Measurements from ENCODE around the gene ASCC1. TPM values are rescaled to one million over a fixed set of nuclear protein-coding genes. Genes with fewer than 3 reads are reported as not detected.

Gene ASCC1
- polyA plus RNA-seq, 2 of the 4 experiments (the other 2 are of a cell fraction), result 56.5 to 82.3 TPM

DNA sequence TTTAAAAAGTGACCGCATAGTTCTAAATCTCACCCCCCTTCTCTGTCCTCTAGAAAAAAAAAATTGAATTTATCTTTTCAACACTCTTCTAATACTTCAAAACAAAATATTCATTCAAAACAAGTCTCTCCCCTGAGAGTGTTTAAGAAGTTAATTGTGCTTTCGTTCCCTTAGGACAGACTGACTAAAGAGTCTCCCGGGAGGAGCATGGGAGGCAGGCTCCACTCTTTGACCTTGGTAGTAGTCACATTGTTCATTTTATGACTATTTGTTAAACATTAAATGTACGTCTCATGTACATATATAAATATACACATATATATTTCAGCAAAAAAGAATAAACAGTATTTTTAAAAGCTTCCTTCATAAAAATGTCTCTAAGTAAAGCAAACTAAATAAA, 92.5 kb downstream of the ASCC1 start:
- FAIRE-seq (no peak), ATAC-seq (no peak), DNase-seq (ENCODE audit: low read depth in 1 of 2, low spot score in 1 of 2) (no peak)
- WGBS (ENCODE audit: missing lambda C conversion rate), result 68% methylated on average over 4 of the region's 4 CpGs
- ChIA-PET POLR2A (no interaction called here), CTCF (interaction anchor here (0.9 to 6.1 kb wide), 6 partner anchors 12 to 227 kb away, joined by 3 to 91 read pairs (median 6); no protein-coding TSS in a partner anchor)
- peaks cover 39% of the 10 kb centered on the region; the same call in 2 of the 3 replicates for H3K4me1 ChIP-seq
- H3K4me2 ChIP-seq, result no peak overlapping the region
- H3K4me3 ChIP-seq, result no peak overlapping the region
- no peak for TF ChIP-seq CHD4 (IDR thresholded peaks at IDR 0.05; ENCODE audit: borderline replicate concordance)
- TF ChIP-seq FOSB (CRISPR knock-in tag; IDR thresholded peaks at IDR 0.05), result no peak
- TF ChIP-seq EP300 (IDR thresholded peaks at IDR 0.05), result no peak
- no peak for TF ChIP-seq RFX5 (IDR thresholded peaks at IDR 0.05)
- no peak overlapping the region for H3K27ac ChIP-seq
- H3K9me3 ChIP-seq, result no peaks in the 10 kb centered on the region

DNA sequence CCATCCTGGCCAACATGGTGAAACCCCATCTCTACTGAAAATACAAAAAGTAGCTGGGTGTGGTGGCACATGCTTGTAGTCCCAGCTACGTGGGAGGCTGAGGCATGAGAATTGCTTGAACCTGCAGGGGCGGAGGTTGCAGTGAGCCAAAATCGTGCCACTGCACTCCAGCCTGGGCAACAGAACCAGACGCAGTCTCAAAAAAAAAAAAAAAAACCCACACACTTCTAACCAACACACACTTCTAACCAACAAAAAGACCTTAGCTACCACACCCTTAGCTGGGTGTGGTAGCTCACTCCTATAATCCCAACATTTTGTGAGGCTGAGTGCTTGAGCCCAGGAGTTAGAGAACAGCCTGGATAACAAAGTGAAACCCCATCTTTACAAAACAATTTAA, 93.9 kb downstream of the ASCC1 start:
- DNase-seq (ENCODE audit: low read depth in 1 of 2, low spot score in 1 of 2), result no peak
- Histone ChIP-seq H3K4me1 (peaks cover 32% of the 10 kb centered on the region; the same call in 2 of the 3 replicates), H3K9me3 (no peaks in the 10 kb centered on the region), H3K4me2 (no peak overlapping the region), H3K27ac (no peak overlapping the region), H3K4me3 (no peak overlapping the region)
- CTCF ChIA-PET, result interaction anchor here (0.8 to 2.4 kb wide), 7 partner anchors 10 to 227 kb away, joined by 3 to 10 read pairs (median 3); no protein-coding TSS in a partner anchor
- no peak for ATAC-seq
- FAIRE-seq, result no peak
- TF ChIP-seq PHF8 (IDR thresholded peaks at IDR 0.05; ENCODE audit: borderline replicate concordance, low read depth), result no peak
- no peak for TF ChIP-seq KDM1A (IDR thresholded peaks at IDR 0.05; ENCODE audit: low read depth)
- TF ChIP-seq RFX5 (IDR thresholded peaks at IDR 0.05), result no peak
- no peak for TF ChIP-seq MAZ (IDR thresholded peaks at IDR 0.05; ENCODE audit: borderline replicate concordance, low read depth, low read length)
- TF ChIP-seq, protein P1, sequence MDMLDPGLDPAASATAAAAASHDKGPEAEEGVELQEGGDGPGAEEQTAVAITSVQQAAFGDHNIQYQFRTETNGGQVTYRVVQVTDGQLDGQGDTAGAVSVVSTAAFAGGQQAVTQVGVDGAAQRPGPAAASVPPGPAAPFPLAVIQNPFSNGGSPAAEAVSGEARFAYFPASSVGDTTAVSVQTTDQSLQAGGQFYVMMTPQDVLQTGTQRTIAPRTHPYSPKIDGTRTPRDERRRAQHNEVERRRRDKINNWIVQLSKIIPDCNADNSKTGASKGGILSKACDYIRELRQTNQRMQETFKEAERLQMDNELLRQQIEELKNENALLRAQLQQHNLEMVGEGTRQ (IDR thresholded peaks at IDR 0.05), result no peak
- TF ChIP-seq, protein P2, sequence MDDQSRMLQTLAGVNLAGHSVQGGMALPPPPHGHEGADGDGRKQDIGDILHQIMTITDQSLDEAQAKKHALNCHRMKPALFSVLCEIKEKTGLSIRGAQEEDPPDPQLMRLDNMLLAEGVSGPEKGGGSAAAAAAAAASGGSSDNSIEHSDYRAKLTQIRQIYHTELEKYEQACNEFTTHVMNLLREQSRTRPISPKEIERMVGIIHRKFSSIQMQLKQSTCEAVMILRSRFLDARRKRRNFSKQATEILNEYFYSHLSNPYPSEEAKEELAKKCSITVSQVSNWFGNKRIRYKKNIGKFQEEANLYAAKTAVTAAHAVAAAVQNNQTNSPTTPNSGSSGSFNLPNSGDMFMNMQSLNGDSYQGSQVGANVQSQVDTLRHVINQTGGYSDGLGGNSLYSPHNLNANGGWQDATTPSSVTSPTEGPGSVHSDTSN (IDR thresholded peaks at IDR 0.05), result no peak
- TF ChIP-seq HOXB5 (CRISPR knock-in tag; IDR thresholded peaks at IDR 0.05), result no peak
- TF ChIP-seq, protein P3, sequence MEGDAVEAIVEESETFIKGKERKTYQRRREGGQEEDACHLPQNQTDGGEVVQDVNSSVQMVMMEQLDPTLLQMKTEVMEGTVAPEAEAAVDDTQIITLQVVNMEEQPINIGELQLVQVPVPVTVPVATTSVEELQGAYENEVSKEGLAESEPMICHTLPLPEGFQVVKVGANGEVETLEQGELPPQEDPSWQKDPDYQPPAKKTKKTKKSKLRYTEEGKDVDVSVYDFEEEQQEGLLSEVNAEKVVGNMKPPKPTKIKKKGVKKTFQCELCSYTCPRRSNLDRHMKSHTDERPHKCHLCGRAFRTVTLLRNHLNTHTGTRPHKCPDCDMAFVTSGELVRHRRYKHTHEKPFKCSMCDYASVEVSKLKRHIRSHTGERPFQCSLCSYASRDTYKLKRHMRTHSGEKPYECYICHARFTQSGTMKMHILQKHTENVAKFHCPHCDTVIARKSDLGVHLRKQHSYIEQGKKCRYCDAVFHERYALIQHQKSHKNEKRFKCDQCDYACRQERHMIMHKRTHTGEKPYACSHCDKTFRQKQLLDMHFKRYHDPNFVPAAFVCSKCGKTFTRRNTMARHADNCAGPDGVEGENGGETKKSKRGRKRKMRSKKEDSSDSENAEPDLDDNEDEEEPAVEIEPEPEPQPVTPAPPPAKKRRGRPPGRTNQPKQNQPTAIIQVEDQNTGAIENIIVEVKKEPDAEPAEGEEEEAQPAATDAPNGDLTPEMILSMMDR (IDR thresholded peaks at IDR 0.05), result no peak
- POLR2A ChIA-PET, result interaction anchor here (0.6 to 0.9 kb wide), 2 partner anchors 151 to 942 kb away, joined by 6 to 7 read pairs; no protein-coding TSS in a partner anchor
- WGBS (ENCODE audit: missing lambda C conversion rate), result 96% methylated on average over 4 of the region's 4 CpGs

DNA sequence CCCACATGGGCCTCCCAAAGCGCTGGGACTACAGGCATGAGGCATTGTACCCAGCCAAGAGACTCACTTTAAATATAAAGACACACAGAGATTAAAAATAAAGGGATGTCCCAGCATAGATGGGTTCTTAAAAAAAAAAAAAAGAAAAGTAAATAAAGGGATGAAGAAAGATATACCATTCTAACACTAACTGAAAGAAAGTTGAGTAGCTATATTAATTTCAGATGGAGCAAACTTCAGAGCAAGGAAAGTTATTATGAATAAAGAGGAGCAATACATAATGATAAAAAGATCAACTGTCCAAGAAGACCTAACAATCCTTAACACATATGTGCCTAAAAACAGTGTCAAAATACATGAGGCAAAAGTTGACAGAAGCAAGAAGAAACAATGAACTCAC, 94.7 kb downstream of the ASCC1 start:
- WGBS (ENCODE audit: missing lambda C conversion rate), result 93% methylated on average over 1 of the region's 1 CpG
- DNase-seq (ENCODE audit: low read depth in 1 of 2, low spot score in 1 of 2), result no peak
- no peak for ATAC-seq
- CTCF ChIA-PET, result interaction anchor here (0.7 to 2.4 kb wide), 3 partner anchors 13 to 226 kb away, joined by 3 to 10 read pairs (median 3); no protein-coding TSS in a partner anchor
- Histone ChIP-seq H3K9me3 (peaks cover 6% of the 10 kb centered on the region; the same call in 2 of the 3 replicates), H3K4me3 (no peak overlapping the region), H3K4me1 (peaks cover 23% of the 10 kb centered on the region; the same call in 2 of the 3 replicates), H3K27ac (no peak overlapping the region), H3K4me2 (no peak overlapping the region)
- TF ChIP-seq SREBF2 (IDR thresholded peaks at IDR 0.05) (no peak), HOXB5 (CRISPR knock-in tag; IDR thresholded peaks at IDR 0.05) (no peak), CBX8 (IDR thresholded peaks at IDR 0.05) (no peak), JUNB (IDR thresholded peaks at IDR 0.05) (no peak), CHD2 (IDR thresholded peaks at IDR 0.05; ENCODE audit: low read length, partially characterized antibody) (no peak), HOXA7 (CRISPR knock-in tag; IDR thresholded peaks at IDR 0.05) (no peak), PHF8 (IDR thresholded peaks at IDR 0.05; ENCODE audit: borderline replicate concordance, low read depth) (no peak)
- TF ChIP-seq, protein P4, sequence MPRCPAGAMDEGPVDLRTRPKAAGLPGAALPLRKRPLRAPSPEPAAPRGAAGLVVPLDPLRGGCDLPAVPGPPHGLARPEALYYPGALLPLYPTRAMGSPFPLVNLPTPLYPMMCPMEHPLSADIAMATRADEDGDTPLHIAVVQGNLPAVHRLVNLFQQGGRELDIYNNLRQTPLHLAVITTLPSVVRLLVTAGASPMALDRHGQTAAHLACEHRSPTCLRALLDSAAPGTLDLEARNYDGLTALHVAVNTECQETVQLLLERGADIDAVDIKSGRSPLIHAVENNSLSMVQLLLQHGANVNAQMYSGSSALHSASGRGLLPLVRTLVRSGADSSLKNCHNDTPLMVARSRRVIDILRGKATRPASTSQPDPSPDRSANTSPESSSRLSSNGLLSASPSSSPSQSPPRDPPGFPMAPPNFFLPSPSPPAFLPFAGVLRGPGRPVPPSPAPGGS (IDR thresholded peaks at IDR 0.05), result no peak
- TF ChIP-seq, protein P5, sequence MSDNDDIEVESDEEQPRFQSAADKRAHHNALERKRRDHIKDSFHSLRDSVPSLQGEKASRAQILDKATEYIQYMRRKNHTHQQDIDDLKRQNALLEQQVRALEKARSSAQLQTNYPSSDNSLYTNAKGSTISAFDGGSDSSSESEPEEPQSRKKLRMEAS (IDR thresholded peaks at IDR 0.05), result no peak
- POLR2A ChIA-PET, result no interaction called here
- FAIRE-seq, result no peak
